A549 (cell line): ENCODE results near the gene RANGRF. TPM values are rescaled to one million over a fixed set of nuclear protein-coding genes. Genes with fewer than 3 reads are reported as not detected.

Experiments used
- polyA plus RNA-seq, 4 experiments: library from polyadenylated mRNA; depleted of rRNA in 3 of 4; stranded (reverse); fragments of >200 nt; fragmentation: RNase III in 1 of 4; extraction: RNeasy Plus Mini Kit Qiagen cat#74134 plus additional on column Dnase treatment in 1 of 4; gene quantifications; 2 replicates in 3 of 4; 3 replicates in 1 of 4; pipeline ENCODE4 v1.2.3, GENCODE V29; 2011 to 2017
- small RNA-seq, 6 experiments: library from RNA; depleted of rRNA; stranded (forward); fragments of <200 nt; gene quantifications; one replicate each; pipeline ENCODE3, GENCODE V24; 2012

The RANGRF gene
- polyA plus RNA-seq, 2 of the 4 experiments (the other 2 are of a cell fraction), result 47.2 to 56.4 TPM

Small RNAs within 50 kb of the gene (small RNA-seq; reads per million reads assigned to genes)
- gene RF00265, result 0 reads per million in 6 experiments

Other genes starting within 250 kb of the RANGRF start
- gene ALOX15B, start 249.6 kb upstream of the RANGRF start, polyA plus RNA-seq (2011; rRNA removed), result not detected in 2 replicates
- gene ALOX15B, start 249.6 kb upstream of the RANGRF start, polyA plus RNA-seq (2017; fragmentation: RNase III; extraction: RNeasy Plus Mini Kit Qiagen cat#74134 plus additional on column Dnase treatment), result not detected in 3 replicates
- 0.63 and 1.0 TPM in 2 replicates for gene ALOX12B, start 201.0 kb upstream of the RANGRF start, polyA plus RNA-seq (2011; rRNA removed)
- gene ALOX12B, start 201.0 kb upstream of the RANGRF start, polyA plus RNA-seq (2017; fragmentation: RNase III; extraction: RNeasy Plus Mini Kit Qiagen cat#74134 plus additional on column Dnase treatment), result 1.0 to 1.5 TPM (median 1.3 TPM) in 3 replicates
- 0.35 and 0.58 TPM in 2 replicates for gene ALOXE3, start 170.2 kb upstream of the RANGRF start, polyA plus RNA-seq (2011; rRNA removed)
- 0.40 to 0.51 TPM (median 0.46 TPM) in 3 replicates for gene ALOXE3, start 170.2 kb upstream of the RANGRF start, polyA plus RNA-seq (2017; fragmentation: RNase III; extraction: RNeasy Plus Mini Kit Qiagen cat#74134 plus additional on column Dnase treatment)
- 0.56 and 0.58 TPM in 2 replicates for gene HES7, start 164.6 kb upstream of the RANGRF start, polyA plus RNA-seq (2011; rRNA removed)
- 0.67 to 1.4 TPM (median 0.72 TPM) in 3 replicates for gene HES7, start 164.6 kb upstream of the RANGRF start, polyA plus RNA-seq (2017; fragmentation: RNase III; extraction: RNeasy Plus Mini Kit Qiagen cat#74134 plus additional on column Dnase treatment)
- 5.5 and 5.6 TPM in 2 replicates for gene PER1, start 136.3 kb upstream of the RANGRF start, polyA plus RNA-seq (2011; rRNA removed)
- 6.8 to 8.7 TPM (median 8.4 TPM) in 3 replicates for gene PER1, start 136.3 kb upstream of the RANGRF start, polyA plus RNA-seq (2017; fragmentation: RNase III; extraction: RNeasy Plus Mini Kit Qiagen cat#74134 plus additional on column Dnase treatment)
- 21.7 and 24.7 TPM in 2 replicates for gene VAMP2, start 125.7 kb upstream of the RANGRF start, polyA plus RNA-seq (2011; rRNA removed)
- gene VAMP2, start 125.7 kb upstream of the RANGRF start, polyA plus RNA-seq (2017; fragmentation: RNase III; extraction: RNeasy Plus Mini Kit Qiagen cat#74134 plus additional on column Dnase treatment), result 19.2 to 23.3 TPM (median 19.3 TPM) in 3 replicates
- gene TMEM107, start 112.3 kb upstream of the RANGRF start, polyA plus RNA-seq (2011; rRNA removed), result 21.8 and 22.8 TPM in 2 replicates
- 16.0 to 19.2 TPM (median 17.0 TPM) in 3 replicates for gene TMEM107, start 112.3 kb upstream of the RANGRF start, polyA plus RNA-seq (2017; fragmentation: RNase III; extraction: RNeasy Plus Mini Kit Qiagen cat#74134 plus additional on column Dnase treatment)
- gene BORCS6, start 98.5 kb upstream of the RANGRF start, polyA plus RNA-seq (2011; rRNA removed), result 3.0 and 3.3 TPM in 2 replicates
- 4.1 to 6.6 TPM (median 6.1 TPM) in 3 replicates for gene BORCS6, start 98.5 kb upstream of the RANGRF start, polyA plus RNA-seq (2017; fragmentation: RNase III; extraction: RNeasy Plus Mini Kit Qiagen cat#74134 plus additional on column Dnase treatment)
- gene AURKB, start 78.1 kb upstream of the RANGRF start, polyA plus RNA-seq (2011; rRNA removed), result 51.0 and 59.5 TPM in 2 replicates
- gene AURKB, start 78.1 kb upstream of the RANGRF start, polyA plus RNA-seq (2017; fragmentation: RNase III; extraction: RNeasy Plus Mini Kit Qiagen cat#74134 plus additional on column Dnase treatment), result 124 to 137 TPM (median 130 TPM) in 3 replicates
- gene CTC1, start 40.6 kb upstream of the RANGRF start, polyA plus RNA-seq (2011; rRNA removed), result 21.9 and 32.7 TPM in 2 replicates
- 14.9 to 21.7 TPM (median 19.7 TPM) in 3 replicates for gene CTC1, start 40.6 kb upstream of the RANGRF start, polyA plus RNA-seq (2017; fragmentation: RNase III; extraction: RNeasy Plus Mini Kit Qiagen cat#74134 plus additional on column Dnase treatment)
- 51.9 and 64.5 TPM in 2 replicates for gene PFAS, start 39.4 kb upstream of the RANGRF start, polyA plus RNA-seq (2011; rRNA removed)
- gene PFAS, start 39.4 kb upstream of the RANGRF start, polyA plus RNA-seq (2017; fragmentation: RNase III; extraction: RNeasy Plus Mini Kit Qiagen cat#74134 plus additional on column Dnase treatment), result 58.2 to 60.1 TPM (median 59.2 TPM) in 3 replicates
- 6.8 and 9.1 TPM in 2 replicates for gene SLC25A35, start 6.7 kb downstream of the RANGRF start, polyA plus RNA-seq (2011; rRNA removed)
- gene SLC25A35, start 6.7 kb downstream of the RANGRF start, polyA plus RNA-seq (2017; fragmentation: RNase III; extraction: RNeasy Plus Mini Kit Qiagen cat#74134 plus additional on column Dnase treatment), result 7.5 to 11.2 TPM (median 10.1 TPM) in 3 replicates
- gene ARHGEF15, start 21.6 kb downstream of the RANGRF start, polyA plus RNA-seq (2011; rRNA removed), result not detected in 2 replicates
- gene ARHGEF15, start 21.6 kb downstream of the RANGRF start, polyA plus RNA-seq (2017; fragmentation: RNase III; extraction: RNeasy Plus Mini Kit Qiagen cat#74134 plus additional on column Dnase treatment), result not detected in 3 replicates
- not detected in 2 replicates for gene ODF4, start 51.2 kb downstream of the RANGRF start, polyA plus RNA-seq (2011; rRNA removed)
- not detected in 3 replicates for gene ODF4, start 51.2 kb downstream of the RANGRF start, polyA plus RNA-seq (2017; fragmentation: RNase III; extraction: RNeasy Plus Mini Kit Qiagen cat#74134 plus additional on column Dnase treatment)
- gene RPL26, start 94.5 kb downstream of the RANGRF start, polyA plus RNA-seq (2011; rRNA removed), result 6,286 and 7,141 TPM in 2 replicates
- 5,521 to 6,159 TPM (median 5,591 TPM) in 3 replicates for gene RPL26, start 94.5 kb downstream of the RANGRF start, polyA plus RNA-seq (2017; fragmentation: RNase III; extraction: RNeasy Plus Mini Kit Qiagen cat#74134 plus additional on column Dnase treatment)
- gene RNF222, start 109.2 kb downstream of the RANGRF start, polyA plus RNA-seq (2011; rRNA removed), result not detected in 2 replicates
- gene RNF222, start 109.2 kb downstream of the RANGRF start, polyA plus RNA-seq (2017; fragmentation: RNase III; extraction: RNeasy Plus Mini Kit Qiagen cat#74134 plus additional on column Dnase treatment), result not detected in 3 replicates
- gene NDEL1, start 147.2 kb downstream of the RANGRF start, polyA plus RNA-seq (2011; rRNA removed), result 71.0 and 91.0 TPM in 2 replicates
- 50.7 to 53.3 TPM (median 51.5 TPM) in 3 replicates for gene NDEL1, start 147.2 kb downstream of the RANGRF start, polyA plus RNA-seq (2017; fragmentation: RNase III; extraction: RNeasy Plus Mini Kit Qiagen cat#74134 plus additional on column Dnase treatment)